Breast epithelium (tissue), 3 donors: ENCODE measurements around the gene PCSK5.

ENCODE experiments used
- CTCF ChIP-seq, 3 donors: fragments of 450-650 bp; IDR thresholded peaks; one replicate each; pipeline ENCODE4 v1.5.1; 2016 to 2017; ENCODE audit warnings: antibody characterized with exemption in 3 of 3, mild to moderate bottlenecking in 3 of 3, moderate library complexity in 3 of 3
- POLR2A ChIP-seq: fragments of 450-650 bp; IDR thresholded peaks from one replicate; pipeline ENCODE4 v1.6.1; 2016; ENCODE audit warnings: antibody characterized with exemption, mild to moderate bottlenecking, moderate library complexity
- POLR2AphosphoS5 ChIP-seq, 3 donors: sonication (generic); formaldehyde crosslinking; IDR thresholded peaks; one replicate each; pipeline ENCODE4 v1.6.1; 2017; ENCODE audit warnings: antibody characterized with exemption in 3 of 3

DNA sequence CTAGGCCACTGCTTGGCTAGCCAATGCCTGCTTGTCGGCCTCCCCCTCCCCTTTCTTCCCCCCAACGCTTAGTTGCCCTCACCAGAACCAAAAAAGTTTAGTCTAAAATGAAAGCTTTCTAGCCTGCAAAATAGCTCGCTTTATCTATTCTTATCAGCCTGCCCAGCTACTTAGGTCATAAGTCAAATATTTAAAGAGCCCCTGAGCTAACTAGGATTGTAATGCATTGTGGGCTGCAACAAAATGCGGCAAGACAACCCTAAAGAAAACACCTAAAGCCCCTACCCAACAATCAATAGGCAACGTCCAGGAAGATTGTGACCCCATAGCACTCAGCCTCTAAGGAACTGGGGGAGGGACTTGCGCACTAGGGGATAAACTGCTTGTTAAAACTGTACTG is 38.6 kb upstream of the PCSK5 start:
- TF ChIP-seq CTCF (IDR thresholded peaks at IDR 0.05) (no peak), POLR2A (no peak), POLR2AphosphoS5 (IDR thresholded peaks at IDR 0.05) (no peak)
